Stimulated activated naive CD8-positive, alpha-beta T cell treated with anti-CD3 and anti-CD28 coated beads, Interleukin-15, Interleukin-2, amounts not matched to agents 100 ng/mL and 50 ng/mL, for 24 hours (primary cell): ENCODE results near the gene ZNF573.
A peak's percentile ranks its signal among the peaks of the same experiment; 100 is the strongest.

Experiments used
- H3K27ac Mint-ChIP-seq: one replicate; pipeline ENCODE4 v1.8.0; 2021; ENCODE audit warnings: mild to moderate bottlenecking, mixed read lengths
- H3K27me3 Mint-ChIP-seq: one replicate; pipeline ENCODE4 v1.8.0; 2021; ENCODE audit warnings: mixed read lengths
- H3K36me3 Mint-ChIP-seq: one replicate; pipeline ENCODE4 v1.8.0; 2021; ENCODE audit warnings: low read depth, mixed read lengths
- H3K4me1 Mint-ChIP-seq: one replicate; pipeline ENCODE4 v1.8.0; 2021; ENCODE audit warnings: low read depth, mixed read lengths
- H3K4me3 Mint-ChIP-seq: one replicate; pipeline ENCODE4 v1.8.0; 2021; ENCODE audit warnings: mild to moderate bottlenecking, mixed read lengths
- H3K9me3 Mint-ChIP-seq: one replicate; pipeline ENCODE4 v1.8.0; 2021; ENCODE audit warnings: mixed read lengths

Gene ZNF573

DNA sequence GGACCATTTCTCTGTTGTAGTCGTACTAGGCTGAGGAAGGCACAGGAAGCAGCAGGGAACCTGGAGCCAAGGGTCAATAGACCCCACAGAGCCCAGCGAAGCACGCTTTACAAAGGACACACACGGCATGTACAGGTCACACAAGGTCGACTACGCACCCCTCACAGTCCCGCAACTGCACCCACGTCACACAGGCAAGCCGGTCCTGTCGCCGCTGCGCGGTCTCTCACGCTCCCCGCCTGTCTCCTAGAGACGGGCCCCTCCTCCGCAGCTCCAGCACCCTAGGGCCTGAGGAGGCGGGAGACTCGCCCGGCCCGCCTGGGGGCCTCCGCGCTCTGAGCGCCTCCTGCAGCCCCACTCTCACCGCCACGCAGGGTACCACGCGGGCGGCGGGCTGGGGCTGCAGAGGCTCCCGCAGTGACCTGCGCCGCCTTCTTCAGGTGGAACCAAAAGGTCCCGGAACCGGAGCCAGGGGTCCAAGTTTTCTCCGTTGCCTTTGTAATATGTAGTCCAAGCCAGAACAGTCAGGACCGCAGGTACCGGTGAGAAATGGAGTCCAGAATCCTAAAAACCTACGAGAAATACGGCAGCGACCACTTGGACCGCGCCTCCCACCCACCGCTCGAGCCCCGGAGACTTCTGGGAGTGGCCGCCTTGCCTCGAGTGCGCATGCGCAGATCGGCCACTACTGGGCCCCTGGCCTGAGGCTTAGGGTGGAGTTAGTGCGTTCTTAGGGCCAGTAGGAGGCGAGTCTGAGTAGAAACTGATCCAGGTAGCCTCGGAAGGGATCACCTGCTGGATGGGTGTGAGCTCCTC is 60.1 kb downstream of the ZNF573 start, which contains the start of gene ZNF607:
Gene ZNF607, minus strand, starts transcription at position 651 of the 816 bp plus-strand sequence. CDS start 8,143 bp downstream, outside the sequence.
- peak within 1 kb of the TSS; percentile 98 for H3K4me3 Mint-ChIP-seq
- peak within 1 kb of the TSS; percentile 95 for H3K27ac Mint-ChIP-seq
- peaks cover 10% of the 10 kb centered on the region for H3K9me3 Mint-ChIP-seq
- H3K4me1 Mint-ChIP-seq, result peaks cover 18% of the 10 kb centered on the region
- no peaks in the 10 kb centered on the region for H3K27me3 Mint-ChIP-seq
- H3K36me3 Mint-ChIP-seq, result peaks cover 42% of the 10 kb centered on the region

DNA sequence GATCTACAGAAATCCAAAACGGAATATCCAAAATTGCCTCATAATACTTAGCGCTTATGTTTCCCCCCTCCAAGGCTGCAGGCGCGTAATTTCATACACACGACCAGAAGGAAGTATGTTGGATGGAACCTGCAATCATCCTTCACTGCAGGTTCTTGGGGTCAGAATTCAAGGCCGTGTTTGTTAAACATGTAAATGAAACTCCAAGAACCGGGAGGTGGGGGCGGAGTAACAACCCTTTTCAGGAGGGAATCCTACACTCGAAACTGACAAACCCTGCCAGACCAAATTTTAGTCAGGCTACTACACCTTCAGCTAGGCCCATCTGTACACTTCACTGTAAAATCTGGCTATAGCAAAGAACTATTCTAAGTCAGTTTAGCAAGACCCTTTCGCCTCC is 61.1 kb downstream of the ZNF573 start:
- Mint-ChIP-seq H3K27ac (peak overlapping the region; percentile 95), H3K9me3 (peaks cover 4% of the 10 kb centered on the region)

DNA sequence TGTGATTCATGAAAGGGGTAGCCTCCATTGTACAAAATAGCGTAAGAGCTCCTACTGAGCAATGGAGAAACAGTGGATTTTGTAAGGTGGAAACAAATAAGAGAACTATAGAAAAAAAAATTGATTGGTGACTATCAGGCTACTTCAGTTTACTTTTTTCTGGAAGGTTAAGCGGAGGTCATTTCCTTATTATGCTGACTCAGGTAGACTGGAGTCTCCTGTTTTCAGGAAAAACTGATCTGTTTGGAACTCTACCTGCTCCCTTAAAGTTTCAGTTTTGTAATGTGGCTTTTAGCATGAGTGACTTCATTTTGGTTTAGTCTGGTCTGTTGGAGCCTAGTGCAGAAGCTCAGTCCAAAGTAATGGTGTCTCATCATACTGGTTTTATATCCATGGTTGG is 63.2 kb downstream of the ZNF573 start:
- Mint-ChIP-seq H3K27ac (no peak overlapping the region), H3K36me3 (peaks cover 67% of the 10 kb centered on the region), H3K4me1 (peaks cover 18% of the 10 kb centered on the region), H3K27me3 (no peaks in the 10 kb centered on the region), H3K4me3 (no peak overlapping the region), H3K9me3 (peaks cover 17% of the 10 kb centered on the region)

More for the DNA sequence above, 61.1 kb downstream of the ZNF573 start:
- Mint-ChIP-seq H3K4me3 (peak overlapping the region; percentile 98), H3K27me3 (no peaks in the 10 kb centered on the region), H3K4me1 (peaks cover 18% of the 10 kb centered on the region), H3K36me3 (peaks cover 48% of the 10 kb centered on the region)

DNA sequence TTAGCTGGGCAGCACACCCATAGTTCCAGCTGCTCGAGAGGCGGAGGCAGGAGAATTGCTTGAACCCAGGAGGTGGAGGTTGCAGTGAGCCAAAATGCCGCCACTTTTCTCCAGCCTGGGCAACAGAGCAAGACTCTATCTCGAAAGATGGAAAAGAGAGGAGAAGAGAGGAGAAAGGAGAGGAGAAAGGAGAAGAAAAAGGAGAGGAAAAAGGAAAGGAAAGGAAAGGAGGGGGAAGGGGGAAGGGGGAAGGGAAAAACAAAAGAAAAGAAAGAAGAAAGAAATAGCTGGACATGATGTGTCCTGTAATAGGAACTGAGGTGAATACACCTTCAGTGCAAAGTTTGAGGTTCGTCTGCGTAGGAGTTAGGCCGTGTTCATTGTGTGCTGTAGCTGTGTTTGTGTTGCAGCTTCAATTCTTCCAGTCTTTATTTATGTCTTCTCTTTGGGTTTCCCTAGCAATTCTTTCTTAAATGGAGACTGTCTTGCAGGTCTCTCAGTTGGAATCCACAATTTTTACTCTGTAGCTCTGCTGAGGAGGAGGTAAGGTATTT is 73.3 kb downstream of the ZNF573 start:
- H3K4me3 Mint-ChIP-seq, result no peak overlapping the region
- no peaks in the 10 kb centered on the region for H3K4me1 Mint-ChIP-seq
- no peak overlapping the region for H3K27ac Mint-ChIP-seq
- no peaks in the 10 kb centered on the region for H3K27me3 Mint-ChIP-seq
- H3K9me3 Mint-ChIP-seq, result peaks cover 26% of the 10 kb centered on the region
- H3K36me3 Mint-ChIP-seq, result peaks cover 89% of the 10 kb centered on the region

DNA sequence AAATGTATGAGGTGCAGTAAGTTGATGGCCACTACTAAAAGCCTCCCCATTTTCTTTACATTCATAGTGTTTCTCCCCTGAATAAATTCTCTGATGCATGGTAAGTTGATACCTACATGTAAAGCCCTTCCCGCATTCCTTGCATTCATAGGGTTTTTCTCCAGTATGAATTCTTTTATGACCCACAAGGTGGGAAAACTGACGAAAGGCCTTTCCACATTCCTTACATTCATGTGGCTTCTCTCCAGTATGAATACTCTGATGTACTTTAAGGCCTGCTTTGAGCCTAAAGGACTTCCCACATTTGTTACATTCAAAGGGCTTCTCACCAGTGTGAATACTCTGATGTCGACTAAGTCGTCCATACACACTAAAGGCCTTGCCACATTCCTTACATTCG is 80.3 kb downstream of the ZNF573 start:
- no peak overlapping the region for H3K27ac Mint-ChIP-seq
- H3K4me3 Mint-ChIP-seq, result no peak overlapping the region
- peaks cover 79% of the 10 kb centered on the region for H3K36me3 Mint-ChIP-seq
- no peaks in the 10 kb centered on the region for H3K27me3 Mint-ChIP-seq
- H3K4me1 Mint-ChIP-seq, result no peaks in the 10 kb centered on the region
- H3K9me3 Mint-ChIP-seq, result peaks cover 56% of the 10 kb centered on the region

DNA sequence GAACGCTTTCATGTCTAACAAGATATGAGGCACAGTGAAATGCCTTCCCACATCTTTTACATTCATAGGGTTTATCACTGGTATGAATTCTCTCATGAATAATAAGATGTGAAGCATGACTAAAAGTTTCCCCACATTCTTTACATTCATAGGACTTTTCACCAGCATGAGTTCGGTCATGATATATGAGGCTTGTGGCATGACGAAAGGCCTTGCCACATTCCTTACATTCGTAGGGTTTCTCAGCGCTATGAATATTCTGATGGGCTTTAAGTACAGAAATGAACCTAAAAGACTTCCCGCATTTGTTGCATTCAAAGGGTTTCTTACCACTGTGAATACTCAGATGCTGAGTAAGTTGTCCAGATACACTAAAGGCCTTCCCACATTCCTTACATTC is 81.2 kb downstream of the ZNF573 start:
- H3K27ac Mint-ChIP-seq, result no peak overlapping the region
- H3K36me3 Mint-ChIP-seq, result peaks cover 72% of the 10 kb centered on the region
- no peak overlapping the region for H3K4me3 Mint-ChIP-seq
- no peaks in the 10 kb centered on the region for H3K27me3 Mint-ChIP-seq
- H3K9me3 Mint-ChIP-seq, result peaks cover 56% of the 10 kb centered on the region
- peaks cover under 1% of the 10 kb centered on the region for H3K4me1 Mint-ChIP-seq

DNA sequence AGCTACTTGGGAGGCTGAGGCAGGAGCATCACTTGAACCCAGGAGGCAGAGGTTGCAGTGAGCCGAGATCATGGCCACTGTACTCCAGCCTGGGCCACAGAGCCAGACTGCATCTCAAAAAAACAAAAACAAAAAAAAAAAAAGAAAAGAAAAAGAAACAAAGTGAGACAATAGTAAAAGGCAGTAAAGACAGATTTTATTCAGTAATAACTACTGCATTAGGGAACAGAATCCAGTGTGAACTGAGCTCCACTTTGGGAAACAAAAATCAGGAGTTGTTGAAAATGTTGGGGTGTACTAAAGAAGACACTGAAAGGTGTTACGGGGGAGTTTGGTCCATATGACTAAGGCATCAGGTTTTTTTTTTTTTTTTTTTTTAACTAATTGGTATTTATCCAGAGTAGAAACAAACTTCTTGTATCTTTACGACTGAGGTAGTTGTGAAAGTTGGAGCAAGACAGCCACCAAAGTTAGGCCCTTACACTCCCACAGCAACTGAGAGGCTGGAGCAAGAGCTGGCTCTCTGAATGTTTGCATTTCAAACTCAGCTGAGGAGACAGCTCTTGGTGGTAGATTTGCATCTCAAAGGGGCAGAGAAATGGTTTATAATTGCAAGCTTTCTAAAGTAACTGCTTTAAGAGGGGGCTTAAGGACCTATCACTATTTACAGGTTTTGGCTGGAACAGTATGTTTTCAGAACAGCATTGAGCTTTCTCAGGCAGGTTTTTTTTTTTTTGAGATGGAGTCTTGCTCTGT is 84.1 kb downstream of the ZNF573 start:
- H3K36me3 Mint-ChIP-seq, result peaks cover 54% of the 10 kb centered on the region
- H3K4me3 Mint-ChIP-seq, result no peak overlapping the region
- peaks cover 12% of the 10 kb centered on the region for H3K4me1 Mint-ChIP-seq
- H3K27ac Mint-ChIP-seq, result no peak overlapping the region
- peaks cover 42% of the 10 kb centered on the region for H3K9me3 Mint-ChIP-seq
- H3K27me3 Mint-ChIP-seq, result no peaks in the 10 kb centered on the region

DNA sequence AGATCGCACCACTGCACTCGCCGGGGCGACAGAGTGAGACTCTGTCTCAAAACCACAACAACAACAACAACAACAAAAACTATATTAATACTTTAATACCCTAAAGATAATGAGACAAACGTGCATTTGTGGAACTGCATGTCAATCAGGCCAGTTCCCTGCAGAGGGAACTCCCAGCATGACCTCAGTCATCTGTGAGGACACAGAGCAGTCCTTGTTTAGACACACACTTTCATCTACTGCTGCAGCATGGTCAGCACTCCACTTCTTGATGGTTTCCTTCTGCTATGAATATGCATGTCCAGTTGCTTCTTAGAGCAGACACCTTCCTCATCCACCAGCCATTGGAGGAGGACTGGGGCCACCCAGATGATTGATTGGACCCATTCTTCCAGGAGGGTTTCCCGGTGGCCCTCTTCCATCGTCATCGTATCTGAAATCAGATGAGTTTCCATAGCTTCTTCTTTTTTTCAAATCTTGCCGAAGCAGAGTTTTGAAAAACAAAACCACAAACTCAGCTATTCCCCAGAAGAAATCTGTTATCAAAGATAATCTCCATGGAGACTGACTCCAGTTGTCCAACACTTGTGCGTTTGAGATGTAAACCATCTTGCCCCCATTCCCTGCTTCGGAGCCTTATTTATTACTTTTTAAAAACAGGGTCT is 86.3 kb downstream of the ZNF573 start:
- no peak overlapping the region for H3K27ac Mint-ChIP-seq
- H3K27me3 Mint-ChIP-seq, result no peaks in the 10 kb centered on the region
- peaks cover 21% of the 10 kb centered on the region for H3K9me3 Mint-ChIP-seq
- peaks cover 34% of the 10 kb centered on the region for H3K36me3 Mint-ChIP-seq
- no peak overlapping the region for H3K4me3 Mint-ChIP-seq
- H3K4me1 Mint-ChIP-seq, result peaks cover 12% of the 10 kb centered on the region

DNA sequence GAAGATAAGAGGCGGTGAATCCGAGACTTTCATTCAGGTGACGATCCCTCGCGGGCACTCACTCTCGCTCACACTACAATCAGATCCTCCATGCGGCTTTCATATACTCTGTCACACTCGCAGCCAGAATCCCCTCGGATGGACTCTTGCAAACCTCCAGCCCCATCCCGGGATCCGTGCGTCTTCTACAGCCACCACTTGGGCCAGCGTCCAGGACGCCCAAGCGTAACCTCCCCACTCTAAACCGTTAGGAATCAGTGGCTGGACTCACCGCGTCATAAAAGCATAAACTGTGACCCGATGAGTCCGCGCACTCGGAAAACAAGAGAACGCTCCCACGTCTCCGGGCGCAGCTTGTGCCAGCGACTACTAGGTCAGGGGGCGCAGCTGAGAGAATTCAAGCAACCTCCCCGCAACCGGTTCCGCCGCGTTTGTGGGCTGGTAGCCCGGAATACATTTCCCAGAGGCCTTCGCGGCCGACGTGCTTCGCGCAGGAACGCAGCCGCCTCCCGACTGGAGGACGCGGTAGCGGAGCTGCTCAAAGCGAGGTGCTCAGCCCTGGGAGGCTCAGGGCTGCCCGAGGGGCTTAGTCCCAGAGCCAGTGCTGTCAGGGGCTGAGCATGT is 87.4 kb downstream of the ZNF573 start:
- peaks cover 12% of the 10 kb centered on the region for H3K4me1 Mint-ChIP-seq
- H3K9me3 Mint-ChIP-seq, result peaks cover 12% of the 10 kb centered on the region
- no peaks in the 10 kb centered on the region for H3K27me3 Mint-ChIP-seq
- peaks cover 29% of the 10 kb centered on the region for H3K36me3 Mint-ChIP-seq
- H3K4me3 Mint-ChIP-seq, result peak overlapping the region; percentile 87
- peak overlapping the region; percentile 52 for H3K27ac Mint-ChIP-seq
